H1 (cell line): Measurements from ENCODE around the gene THUMPD3. TPM values are rescaled to one million over a fixed set of nuclear protein-coding genes. Genes with fewer than 3 reads are reported as not detected.

Experiments used
- ASH2L ChIP-seq: fragments of 200-600, 300-600 bp; sonication (generic); IDR thresholded peaks from one replicate; pipeline ENCODE4 v1.7.1; 2017; ENCODE audit warnings: low read length
- CHD1 ChIP-seq: IDR thresholded peaks from 2 replicates; pipeline ENCODE4 v1.6.1; 2012; ENCODE audit warnings: low read depth, low read length, improper control_type of control experiment
- CHD2 ChIP-seq: IDR thresholded peaks from 2 replicates; pipeline ENCODE4 v1.6.1; 2012; ENCODE audit warnings: low read length, improper control_type of control experiment
- EGR1 ChIP-seq: IDR thresholded peaks from 2 replicates; pipeline ENCODE4 v1.6.1; 2011; ENCODE audit warnings: low read depth, low read length, borderline replicate concordance
- EP300 ChIP-seq, 2 experiments: IDR thresholded peaks; 1 replicate in 1 of 2; 2 replicates in 1 of 2; pipeline ENCODE4 v1.6.1; 2011 to 2012; ENCODE audit warnings: low read depth in 2 of 2, low read length in 2 of 2, mild to moderate bottlenecking in 2 of 2, borderline replicate concordance in 1 of 2, inconsistent platforms in 1 of 2, moderate library complexity in 1 of 2
- EZH2 ChIP-seq: fragments of 200-600 bp; sonication (generic); IDR thresholded peaks from 2 replicates; pipeline ENCODE4 v1.7.1; 2012; ENCODE audit warnings: low read depth, mild to moderate bottlenecking, moderate library complexity, low read length, inconsistent platforms; ENCODE audit not compliant: severe bottlenecking
- HDAC2 ChIP-seq, 2 experiments: fragments of 300-600 bp in 1 of 2; sonication (generic) in 1 of 2; IDR thresholded peaks; 2 replicates each; pipeline ENCODE4 v1.6.1; 2011 to 2012; ENCODE audit warnings: low read depth in 2 of 2, low read length in 2 of 2, mild to moderate bottlenecking in 2 of 2, moderate library complexity in 2 of 2, borderline replicate concordance in 1 of 2, inconsistent platforms in 1 of 2
- HDAC6 ChIP-seq: IDR thresholded peaks from one replicate; pipeline ENCODE4 v1.7.1; 2012; ENCODE audit warnings: low read depth, mild to moderate bottlenecking, inconsistent platforms, low read length, moderate library complexity
- JUN ChIP-seq: IDR thresholded peaks from 2 replicates; pipeline ENCODE4 v1.6.1; 2011; ENCODE audit warnings: low read depth, mild to moderate bottlenecking, improper control_type of control experiment, low read length
- POLR2AphosphoS5 ChIP-seq: IDR thresholded peaks from 2 replicates; pipeline ENCODE4 v1.6.1; 2011; ENCODE audit warnings: low read depth, low read length
- POU5F1 ChIP-seq: IDR thresholded peaks from 2 replicates; pipeline ENCODE4 v1.6.1; 2011; ENCODE audit warnings: low read depth, mild to moderate bottlenecking, low read length, moderate library complexity
- SIRT6 ChIP-seq: IDR thresholded peaks from one replicate; pipeline ENCODE4 v1.7.1; 2012; ENCODE audit warnings: low read length, inconsistent platforms
- SP1 ChIP-seq: IDR thresholded peaks from 2 replicates; pipeline ENCODE4 v1.6.1; 2011; ENCODE audit warnings: low read depth, low read length
- SP2 ChIP-seq: IDR thresholded peaks from 2 replicates; pipeline ENCODE4 v1.6.1; 2012; ENCODE audit warnings: mild to moderate bottlenecking, low read length, inconsistent platforms
- SRF ChIP-seq: IDR thresholded peaks from 2 replicates; pipeline ENCODE4 v1.6.1; 2011; ENCODE audit warnings: mild to moderate bottlenecking, low read depth, low read length, moderate library complexity
- SUZ12 ChIP-seq: fragments of 200-600 bp; sonication (generic); IDR thresholded peaks from 2 replicates; pipeline ENCODE4 v1.6.1; 2012; ENCODE audit warnings: mild to moderate bottlenecking, inconsistent platforms, low read length, moderate library complexity, mixed read lengths
- TAF1 ChIP-seq: IDR thresholded peaks from 2 replicates; pipeline ENCODE4 v1.6.1; 2011; ENCODE audit warnings: mild to moderate bottlenecking, low read depth, low read length
- TAF7 ChIP-seq: optimal IDR thresholded peaks from 2 replicates; pipeline ENCODE3; 2011; ENCODE audit warnings: low read depth, mild to moderate bottlenecking, inconsistent platforms, low read length, moderate library complexity, borderline replicate concordance
- TBP ChIP-seq: IDR thresholded peaks from 2 replicates; pipeline ENCODE4 v1.6.1; 2011; ENCODE audit warnings: low read depth, low read length, improper control_type of control experiment
- TCF12 ChIP-seq: IDR thresholded peaks from 2 replicates; pipeline ENCODE4 v1.6.1; 2011; ENCODE audit warnings: low read depth, mild to moderate bottlenecking, low read length
- YY1 ChIP-seq: IDR thresholded peaks from 2 replicates; pipeline ENCODE4 v1.6.1; 2011; ENCODE audit warnings: low read depth, mild to moderate bottlenecking, low read length
- polyA plus RNA-seq, 7 experiments: library from polyadenylated mRNA; depleted of rRNA in 3 of 7; stranded (reverse) in 5 of 7; unstranded in 2 of 7; fragments of >200 nt in 5 of 7; fragments of 200-250 nt in 2 of 7; gene quantifications; 1 replicate in 5 of 7; 2 replicates in 1 of 7; 4 replicates in 1 of 7; pipeline versions ENCODE4 v1.2.1 to v1.2.3, GENCODE V29; 2011 to 2013; ENCODE audit warnings: missing spikeins in 2 of 7, mixed read lengths in 2 of 7
- total RNA-seq: library from RNA; stranded (reverse); fragmentation: NEBNext Ultra II Directional; extraction: Animal tissue kit (Norgen Biotek cat#: 25700); gene quantifications from 2 replicates; pipeline ENCODE4 v1.2.1, GENCODE V29; 2021
- TF ChIP-seq, protein P1 (sequence below): IDR thresholded peaks from 2 replicates; pipeline ENCODE4 v1.6.1; 2012; ENCODE audit warnings: low read length, inconsistent platforms
- TF ChIP-seq, protein P2 (sequence below): IDR thresholded peaks from 2 replicates; pipeline ENCODE4 v1.6.1; 2012; ENCODE audit warnings: inconsistent platforms

THUMPD3 gene
- total and polyA plus RNA-seq, 2 of the 8 experiments (the other 6 are each of a cell fraction or from before 2014, with no cell fraction given) = 26.7 to 68.9 TPM

DNA sequence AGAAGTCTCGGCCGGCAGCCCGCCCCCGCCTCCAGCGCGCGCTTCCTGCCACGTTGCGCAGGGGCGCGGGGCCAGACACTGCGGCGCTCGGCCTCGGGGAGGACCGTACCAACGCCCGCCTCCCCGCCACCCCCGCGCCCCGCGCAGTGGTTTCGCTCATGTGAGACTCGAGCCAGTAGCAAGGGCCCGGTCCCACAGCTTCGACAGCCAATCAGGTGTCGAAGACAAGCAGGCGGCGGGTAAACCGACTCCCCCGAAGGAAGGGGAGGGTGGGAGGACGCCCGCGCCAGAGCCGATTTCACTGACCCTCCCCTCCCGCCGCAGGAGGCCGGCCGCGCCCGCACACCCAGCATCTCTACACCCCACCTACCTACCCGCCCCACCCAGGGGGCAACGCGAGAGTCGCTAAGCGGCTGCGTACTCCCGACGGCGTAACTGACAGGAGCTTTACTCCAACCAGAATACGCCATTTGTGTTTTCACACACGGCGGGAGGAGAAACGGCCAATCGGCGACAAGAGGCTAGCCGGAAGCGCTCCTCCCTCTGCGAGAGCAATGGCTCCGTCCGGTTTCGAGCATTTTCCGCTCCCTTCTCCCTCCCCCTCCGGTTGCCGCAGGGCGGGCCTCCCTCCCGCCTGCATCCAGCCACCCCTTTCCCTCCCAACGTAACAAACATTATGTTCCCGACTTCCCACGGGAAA is 33.9 kb downstream of the THUMPD3 start (continued):
- TF ChIP-seq SIRT6 = no peak
- no peak for TF ChIP-seq HDAC2 (IDR thresholded peaks at IDR 0.05; ENCODE audit: borderline replicate concordance in 1 of 2, low read depth in 2 of 2, low read length in 2 of 2)
- TF ChIP-seq, protein P1, sequence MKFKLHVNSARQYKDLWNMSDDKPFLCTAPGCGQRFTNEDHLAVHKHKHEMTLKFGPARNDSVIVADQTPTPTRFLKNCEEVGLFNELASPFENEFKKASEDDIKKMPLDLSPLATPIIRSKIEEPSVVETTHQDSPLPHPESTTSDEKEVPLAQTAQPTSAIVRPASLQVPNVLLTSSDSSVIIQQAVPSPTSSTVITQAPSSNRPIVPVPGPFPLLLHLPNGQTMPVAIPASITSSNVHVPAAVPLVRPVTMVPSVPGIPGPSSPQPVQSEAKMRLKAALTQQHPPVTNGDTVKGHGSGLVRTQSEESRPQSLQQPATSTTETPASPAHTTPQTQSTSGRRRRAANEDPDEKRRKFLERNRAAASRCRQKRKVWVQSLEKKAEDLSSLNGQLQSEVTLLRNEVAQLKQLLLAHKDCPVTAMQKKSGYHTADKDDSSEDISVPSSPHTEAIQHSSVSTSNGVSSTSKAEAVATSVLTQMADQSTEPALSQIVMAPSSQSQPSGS = no peak
- TF ChIP-seq TBP = no peak
- TF ChIP-seq POLR2AphosphoS5 = peak; percentile 97
- TF ChIP-seq ASH2L = peak; percentile 44
- no peak for TF ChIP-seq JUN
- peak; percentile 60 for TF ChIP-seq SP2
- TF ChIP-seq HDAC6 = no peak
- peak; percentile 94 for TF ChIP-seq SP1
- TF ChIP-seq YY1 = peak; percentile 86
- peak; percentile 95 for TF ChIP-seq CHD2
- TF ChIP-seq, protein P2, sequence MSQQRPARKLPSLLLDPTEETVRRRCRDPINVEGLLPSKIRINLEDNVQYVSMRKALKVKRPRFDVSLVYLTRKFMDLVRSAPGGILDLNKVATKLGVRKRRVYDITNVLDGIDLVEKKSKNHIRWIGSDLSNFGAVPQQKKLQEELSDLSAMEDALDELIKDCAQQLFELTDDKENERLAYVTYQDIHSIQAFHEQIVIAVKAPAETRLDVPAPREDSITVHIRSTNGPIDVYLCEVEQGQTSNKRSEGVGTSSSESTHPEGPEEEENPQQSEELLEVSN = peak; percentile 97
- peak; percentile 13 for TF ChIP-seq TAF7
- no peak for TF ChIP-seq EZH2
- TF ChIP-seq SRF = no peak
- no peak for TF ChIP-seq SUZ12
- TF ChIP-seq POU5F1 = no peak
- peak; percentile 72 for TF ChIP-seq TAF1
- peak; percentile 80; the same call in 1 of the 2 replicates for TF ChIP-seq EGR1
- TF ChIP-seq TCF12 = no peak
- peak in 1 of 2 experiments; percentile 98; a peak in 2 of 3 replicates for TF ChIP-seq EP300 (IDR thresholded peaks at IDR 0.05; ENCODE audit: borderline replicate concordance in 1 of 2, low read depth in 2 of 2, low read length in 2 of 2)
- peak; percentile 86 for TF ChIP-seq CHD1
